Stromal cell of bone marrow (primary cell): ENCODE results near the gene TP53BP1.

Experiments used
- DNase-seq: peaks from one replicate; pipeline ENCODE4 v3.0.0-alpha.2; 2012; ENCODE audit warnings: low read depth

TP53BP1 gene

GRCh38 chr15:43520138-43520537 lies 27.2 kb upstream of the TP53BP1 start:
- no peak for DNase-seq

GRCh38 chr15:43519196-43519595 lies 26.2 kb upstream of the TP53BP1 start:
- no peak for DNase-seq

GRCh38 chr15:43518197-43518761 lies 25.3 kb upstream of the TP53BP1 start:
- DNase-seq = no peak

GRCh38 chr15:43517354-43518196 lies 24.6 kb upstream of the TP53BP1 start, which contains the start of gene MAP1A:
MAP1A (plus strand) TSS chr15:43517608; CDS start chr15:43521474, 3,866 bp downstream.
- DNase-seq = no peak

- no peak for DNase-seq
These were observed 23.9 kb upstream of the TP53BP1 start for GRCh38 chr15:43516801-43517353.

GRCh38 chr15:43516185-43516584 lies 23.2 kb upstream of the TP53BP1 start:
- peak; percentile 71 for DNase-seq

- no peak for DNase-seq
These were observed 22.8 kb upstream of the TP53BP1 start for GRCh38 chr15:43515741-43516140.

- no peak for DNase-seq
These were observed 21.5 kb upstream of the TP53BP1 start for GRCh38 chr15:43514241-43515057.

- DNase-seq = no peak
These were observed 20.6 kb upstream of the TP53BP1 start for GRCh38 chr15:43513550-43513949.

- DNase-seq = no peak
These were observed 18.3 kb upstream of the TP53BP1 start for GRCh38 chr15:43511012-43511885.

GRCh38 chr15:43510200-43511011 lies 17.4 kb upstream of the TP53BP1 start:
- peak; percentile 98 for DNase-seq

- DNase-seq = no peak
These were observed 16.8 kb upstream of the TP53BP1 start for GRCh38 chr15:43509660-43510199.

- DNase-seq = peak; percentile 80
These were observed 16.2 kb upstream of the TP53BP1 start for GRCh38 chr15:43508991-43509659.

- DNase-seq = no peak
These were observed 15.5 kb upstream of the TP53BP1 start for GRCh38 chr15:43508421-43508820.

GRCh38 chr15:43505738-43506137 lies 12.8 kb upstream of the TP53BP1 start:
- DNase-seq = no peak

GRCh38 chr15:43499635-43500034 lies 6.7 kb upstream of the TP53BP1 start:
- no peak for DNase-seq

GRCh38 chr15:43498990-43499389 lies 6.0 kb upstream of the TP53BP1 start:
- no peak for DNase-seq

GRCh38 chr15:43493703-43494472 lies 932 bp upstream of the TP53BP1 start:
- DNase-seq = no peak

GRCh38 chr15:43492266-43492665 lies 690 bp downstream of the TP53BP1 start:
- no peak for DNase-seq
